ENCODE measurements around the gene DMPK.
"Not testable (repeated sequence)": the region's sequence is repeated elsewhere in the genome, so short reads cannot be mapped to it uniquely, and the experiment has no call there.

DMPK gene

GRCh38 chr19:45767410-45767880 is 14.8 kb downstream of the DMPK start:
- DNase-seq, result no peak

- DNase-seq, result no peak
These were observed 15.4 kb downstream of the DMPK start for GRCh38 chr19:45766869-45767346.

- DNase-seq, result no peak
These were observed 15.9 kb downstream of the DMPK start for GRCh38 chr19:45766296-45766868.

GRCh38 chr19:45765702-45766295 is 16.5 kb downstream of the DMPK start:
- no peak for DNase-seq

GRCh38 chr19:45764945-45765701 is 17.2 kb downstream of the DMPK start:
- DNase-seq, result no peak

GRCh38 chr19:45764475-45764874 is 17.8 kb downstream of the DMPK start:
- DNase-seq, result no peak

GRCh38 chr19:45763691-45764294 is 18.5 kb downstream of the DMPK start:
- DNase-seq, result no peak

GRCh38 chr19:45762870-45763631 is 19.2 kb downstream of the DMPK start:
- no peak for DNase-seq

GRCh38 chr19:45761714-45762113 is 20.6 kb downstream of the DMPK start:
- no peak for DNase-seq

GRCh38 chr19:45758921-45759320 is 23.4 kb downstream of the DMPK start:
- no peak for DNase-seq

GRCh38 chr19:45757695-45758094 is 24.6 kb downstream of the DMPK start:
- no peak for DNase-seq

GRCh38 chr19:45754323-45754722 is 28.0 kb downstream of the DMPK start:
- DNase-seq, result no peak

- DNase-seq, result no peak
These were observed 28.7 kb downstream of the DMPK start for GRCh38 chr19:45753548-45753947.

- no peak for DNase-seq
These were observed 29.7 kb downstream of the DMPK start for GRCh38 chr19:45752639-45753038.

- not testable (repeated sequence) for DNase-seq
These were observed 30.8 kb downstream of the DMPK start for GRCh38 chr19:45751483-45751882.

GRCh38 chr19:45747513-45747912 is 34.8 kb downstream of the DMPK start:
- no peak for DNase-seq

GRCh38 chr19:45746866-45747265 is 35.4 kb downstream of the DMPK start:
- DNase-seq, result no peak

GRCh38 chr19:45745606-45746005 is 36.7 kb downstream of the DMPK start:
- no peak for DNase-seq

- no peak for DNase-seq
These were observed 39.3 kb downstream of the DMPK start for GRCh38 chr19:45742969-45743368.

GRCh38 chr19:45739498-45740439 is 42.5 kb downstream of the DMPK start:
- DNase-seq, result no peak

GRCh38 chr19:45733160-45733810 is 49.0 kb downstream of the DMPK start, which contains the start of gene MEIOSIN:
Gene MEIOSIN, plus strand, starts transcription at chr19:45733439. Its CDS starts 1,938 bp downstream, at chr19:45735377.
- DNase-seq, result no peak
